K562 (cell line): ENCODE data around the gene FAM234B. TPM values are rescaled to one million over a fixed set of nuclear protein-coding genes. Genes with fewer than 3 reads are reported as not detected.

Source experiments
- BRD4 ChIP-seq: fragments of 200-600 bp; sonication (generic); IDR thresholded peaks from 2 replicates; pipeline ENCODE4 v1.6.1; 2017; ENCODE audit warnings: inconsistent platforms
- CSDE1 ChIP-seq, 2 experiments: fragments of 450-650 bp; IDR thresholded peaks; 2 replicates each; pipeline ENCODE4 v1.6.1; 2016; ENCODE audit warnings: mild to moderate bottlenecking in 1 of 2
- HNRNPK ChIP-seq: fragments of 200-400 bp; formaldehyde crosslinking; IDR thresholded peaks from one replicate; pipeline ENCODE4 v1.6.1; 2018; ENCODE audit warnings: mild to moderate bottlenecking, low read depth, low read length; ENCODE audit not compliant: poor library complexity, severe bottlenecking
- KDM5B ChIP-seq: fragments of 200-600 bp; sonication (generic); IDR thresholded peaks from 2 replicates; pipeline ENCODE4 v1.6.1; 2012; ENCODE audit warnings: low read depth, mild to moderate bottlenecking, moderate library complexity, low read length, control low read depth, inconsistent platforms; ENCODE audit not compliant: insufficient replicate concordance
- KLF13 ChIP-seq: fragments of 450-650 bp; IDR thresholded peaks from 2 replicates; pipeline ENCODE4 v1.6.1; 2016; ENCODE audit warnings: missing genetic modification characterization, low read depth, mild to moderate bottlenecking, missing compliant biosample characterization, moderate library complexity, borderline replicate concordance
- MAX ChIP-seq: sonication (generic); formaldehyde crosslinking; IDR thresholded peaks from 2 replicates; pipeline ENCODE4 v1.9.0; 2022; ENCODE audit warnings: mild to moderate bottlenecking, missing genetic modification reagents
- MAZ ChIP-seq, 2 experiments: fragments of 450-650 bp in 1 of 2; sonication (generic) in 1 of 2; formaldehyde crosslinking; IDR thresholded peaks in 1 of 2; conservative IDR thresholded peaks in 1 of 2; 2 replicates each; pipeline versions ENCODE4 v1.4.0 to v1.5.0; 2020; ENCODE audit warnings: mild to moderate bottlenecking in 1 of 2, missing genetic modification reagents in 1 of 2
- MXI1 ChIP-seq: IDR thresholded peaks from 2 replicates; pipeline ENCODE4 v1.6.1; 2011; ENCODE audit warnings: low read depth, mild to moderate bottlenecking, improper control_type of control experiment, low read length
- SREBF2 ChIP-seq: sonication (generic); formaldehyde crosslinking; IDR thresholded peaks from 2 replicates; pipeline ENCODE4 v1.4.0; 2020; ENCODE audit warnings: mild to moderate bottlenecking, missing genetic modification reagents
- STAG1 ChIP-seq: sonication (generic); formaldehyde crosslinking; IDR thresholded peaks from 2 replicates; pipeline ENCODE4 v1.5.0; 2020; ENCODE audit warnings: missing genetic modification reagents, borderline replicate concordance
- ZBTB40 ChIP-seq, 2 experiments: fragments of 450-650 bp in 1 of 2; sonication (generic) in 1 of 2; formaldehyde crosslinking in 1 of 2; IDR thresholded peaks; 2 replicates each; pipeline versions ENCODE4 v1.7.1 to v1.9.0; 2016 to 2022; ENCODE audit warnings: inconsistent platforms in 1 of 2, mild to moderate bottlenecking in 1 of 2, missing genetic modification reagents in 1 of 2
- polyA plus RNA-seq, 8 experiments: library from polyadenylated mRNA; depleted of rRNA in 4 of 8; stranded (reverse) in 5 of 8; unstranded in 3 of 8; fragments of >200 nt; fragmentation: Nextera tagmentation in 2 of 8; fragmentation: Illumina TruSeq in 1 of 8; extraction: Ambion mirVana in 2 of 8; extraction: Trizol in 1 of 8; gene quantifications; 2 replicates each; pipeline versions ENCODE4 v1.2.1 to v1.2.3, GENCODE V29; 2011 to 2014; ENCODE audit warnings: inconsistent platforms in 1 of 8, missing spikeins in 1 of 8
- total RNA-seq, 7 experiments: library from RNA; depleted of rRNA in 6 of 7; stranded (reverse); fragments of >200 nt in 6 of 7; fragmentation: Illumina TruSeq in 2 of 7; extraction: Trizol in 2 of 7; gene quantifications; 2 replicates each; pipeline versions ENCODE4 v1.2.1 to v1.2.3, GENCODE V29; 2011 to 2021; ENCODE audit warnings: low replicate concordance in 1 of 7
- TF ChIP-seq, protein P1 (sequence below): sonication (generic); formaldehyde crosslinking; IDR thresholded peaks from 2 replicates; pipeline ENCODE4 v1.8.0; 2022; ENCODE audit warnings: mild to moderate bottlenecking, missing genetic modification reagents

The FAM234B gene
- total and polyA plus RNA-seq, 9 of the 15 experiments (the other 6 are each of a cell fraction or from before 2014, with no cell fraction given): 1.00 to 4.3 (median 2.0) TPM

DNA sequence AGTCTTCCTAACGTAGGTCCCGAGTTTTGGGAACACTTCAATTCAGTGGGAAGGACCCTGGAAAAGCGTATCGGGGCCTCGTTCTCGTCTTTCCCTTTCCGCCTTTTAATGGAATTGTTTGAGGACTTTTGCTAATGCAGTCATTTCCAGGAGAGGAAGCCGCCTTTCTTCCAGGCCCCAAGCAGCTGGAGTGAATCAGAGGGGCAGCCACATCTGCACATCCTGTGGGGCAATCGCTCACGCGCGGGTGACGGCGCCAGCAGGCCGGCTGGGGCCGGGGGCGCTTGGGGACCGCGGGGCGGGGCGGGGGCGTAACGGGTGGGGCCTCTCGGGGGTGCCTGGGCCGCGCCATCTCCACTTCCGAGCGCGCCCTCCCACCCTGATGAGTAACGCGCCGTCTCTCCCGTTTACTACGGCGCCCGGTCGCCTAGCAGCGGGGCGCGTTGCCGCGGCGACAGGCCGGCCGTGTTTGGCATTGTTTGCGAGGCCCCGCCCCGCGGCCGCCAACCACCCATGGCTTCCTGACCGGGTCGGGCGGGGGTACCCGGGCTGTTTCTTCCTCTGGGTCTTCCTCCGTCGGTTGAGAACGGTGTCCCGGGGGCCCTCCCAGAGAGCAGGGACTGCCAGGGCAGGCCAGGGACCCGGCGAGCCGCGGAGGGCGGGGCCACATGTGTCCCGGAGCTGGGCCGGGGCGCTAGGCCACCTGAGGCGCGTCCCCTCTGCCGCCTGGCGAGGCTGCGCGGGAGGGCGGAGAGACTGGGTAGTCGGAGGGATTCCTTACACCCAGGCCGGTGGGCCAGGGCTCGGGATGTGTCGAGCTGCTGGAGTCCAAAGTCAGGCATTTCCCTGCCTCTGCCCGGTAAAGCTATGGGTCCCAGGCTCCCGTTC is 56.9 kb downstream of the FAM234B start (continued):
- TF ChIP-seq, protein P1, sequence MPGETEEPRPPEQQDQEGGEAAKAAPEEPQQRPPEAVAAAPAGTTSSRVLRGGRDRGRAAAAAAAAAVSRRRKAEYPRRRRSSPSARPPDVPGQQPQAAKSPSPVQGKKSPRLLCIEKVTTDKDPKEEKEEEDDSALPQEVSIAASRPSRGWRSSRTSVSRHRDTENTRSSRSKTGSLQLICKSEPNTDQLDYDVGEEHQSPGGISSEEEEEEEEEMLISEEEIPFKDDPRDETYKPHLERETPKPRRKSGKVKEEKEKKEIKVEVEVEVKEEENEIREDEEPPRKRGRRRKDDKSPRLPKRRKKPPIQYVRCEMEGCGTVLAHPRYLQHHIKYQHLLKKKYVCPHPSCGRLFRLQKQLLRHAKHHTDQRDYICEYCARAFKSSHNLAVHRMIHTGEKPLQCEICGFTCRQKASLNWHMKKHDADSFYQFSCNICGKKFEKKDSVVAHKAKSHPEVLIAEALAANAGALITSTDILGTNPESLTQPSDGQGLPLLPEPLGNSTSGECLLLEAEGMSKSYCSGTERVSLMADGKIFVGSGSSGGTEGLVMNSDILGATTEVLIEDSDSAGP (CRISPR knock-in tag): no peak
- TF ChIP-seq KDM5B (no peak), HNRNPK (no peak), SREBF2 (CRISPR knock-in tag) (no peak), MAZ (CRISPR knock-in tag; conservative IDR thresholded peaks at IDR 0.05 in 1 of 2, IDR thresholded peaks at IDR 0.05 in 1 of 2) (peak in 1 of 2 experiments; percentile 46; a peak in 1 of 4 replicates), STAG1 (CRISPR knock-in tag) (no peak), KLF13 (tag) (no peak), MXI1 (peak; percentile 97), CSDE1 (IDR thresholded peaks at IDR 0.05) (peak in 1 of 2 experiments; percentile 85; a peak in 2 of 4 replicates), MAX (CRISPR knock-in tag) (no peak), ZBTB40 (IDR thresholded peaks at IDR 0.05) (no peak), ZBTB40 (CRISPR knock-in tag; IDR thresholded peaks at IDR 0.05) (no peak), BRD4 (no peak)
